GM12872 (cell line): ENCODE data around the gene MYO18A.

Experiments used
- TF ChIP-seq, protein P1 (sequence below): IDR thresholded peaks from 3 replicates; pipeline ENCODE4 v1.5.1; 2011; ENCODE audit warnings: low read depth, mild to moderate bottlenecking, low read length, moderate library complexity; ENCODE audit not compliant: insufficient read depth

The MYO18A gene

GRCh38 chr17:29107933-29108822 lies 72.0 kb downstream of the MYO18A start:
- TF ChIP-seq, protein P1, sequence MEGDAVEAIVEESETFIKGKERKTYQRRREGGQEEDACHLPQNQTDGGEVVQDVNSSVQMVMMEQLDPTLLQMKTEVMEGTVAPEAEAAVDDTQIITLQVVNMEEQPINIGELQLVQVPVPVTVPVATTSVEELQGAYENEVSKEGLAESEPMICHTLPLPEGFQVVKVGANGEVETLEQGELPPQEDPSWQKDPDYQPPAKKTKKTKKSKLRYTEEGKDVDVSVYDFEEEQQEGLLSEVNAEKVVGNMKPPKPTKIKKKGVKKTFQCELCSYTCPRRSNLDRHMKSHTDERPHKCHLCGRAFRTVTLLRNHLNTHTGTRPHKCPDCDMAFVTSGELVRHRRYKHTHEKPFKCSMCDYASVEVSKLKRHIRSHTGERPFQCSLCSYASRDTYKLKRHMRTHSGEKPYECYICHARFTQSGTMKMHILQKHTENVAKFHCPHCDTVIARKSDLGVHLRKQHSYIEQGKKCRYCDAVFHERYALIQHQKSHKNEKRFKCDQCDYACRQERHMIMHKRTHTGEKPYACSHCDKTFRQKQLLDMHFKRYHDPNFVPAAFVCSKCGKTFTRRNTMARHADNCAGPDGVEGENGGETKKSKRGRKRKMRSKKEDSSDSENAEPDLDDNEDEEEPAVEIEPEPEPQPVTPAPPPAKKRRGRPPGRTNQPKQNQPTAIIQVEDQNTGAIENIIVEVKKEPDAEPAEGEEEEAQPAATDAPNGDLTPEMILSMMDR, result no peak

- TF ChIP-seq, protein P1, result no peak
Measured at GRCh38 chr17:29107084-29107483, 73.1 kb downstream of the MYO18A start.

DNA sequence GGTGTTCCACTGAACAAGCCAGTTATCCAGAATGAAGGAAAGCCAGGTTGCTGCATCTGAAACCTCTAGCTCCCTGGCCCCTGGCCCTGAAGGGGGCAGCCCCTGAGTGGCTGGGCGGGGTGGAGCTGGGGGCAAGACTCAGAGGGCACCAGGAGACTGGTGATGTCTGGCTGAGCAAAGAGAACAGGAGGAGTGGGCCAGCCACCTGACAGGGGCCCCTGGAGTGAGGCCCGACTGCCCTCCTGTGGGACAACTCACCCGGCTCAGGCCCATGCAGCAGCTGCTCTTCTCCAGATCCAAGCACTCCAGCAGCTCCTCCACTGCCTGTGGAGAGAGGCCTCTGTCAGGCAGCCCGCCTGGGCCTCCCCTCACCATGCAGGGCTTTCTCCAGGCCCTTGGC lies 76.9 kb downstream of the MYO18A start:
- TF ChIP-seq, protein P1, result no peak

DNA sequence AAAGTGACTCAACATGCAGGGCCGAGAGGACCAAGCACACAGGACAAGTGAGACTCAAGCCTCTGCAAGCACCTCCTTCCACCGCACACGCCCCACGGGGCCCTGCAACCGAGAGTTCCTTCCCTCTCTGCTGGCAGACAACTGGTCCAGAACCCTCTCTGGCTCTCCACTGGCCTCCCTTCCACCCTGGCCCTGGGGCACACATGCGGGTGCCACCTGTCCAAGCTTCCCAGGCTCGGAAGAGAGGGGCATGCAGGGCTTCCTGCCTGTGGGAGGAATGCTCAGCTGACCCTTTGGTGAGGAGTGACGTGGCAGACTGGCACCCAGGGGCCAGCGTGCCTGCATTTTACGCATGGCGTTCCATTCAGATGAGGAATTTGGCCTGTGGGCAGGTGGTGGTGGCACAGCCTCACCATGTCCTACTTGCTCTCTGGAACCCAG lies 77.4 kb downstream of the MYO18A start:
- TF ChIP-seq, protein P1, result no peak

DNA sequence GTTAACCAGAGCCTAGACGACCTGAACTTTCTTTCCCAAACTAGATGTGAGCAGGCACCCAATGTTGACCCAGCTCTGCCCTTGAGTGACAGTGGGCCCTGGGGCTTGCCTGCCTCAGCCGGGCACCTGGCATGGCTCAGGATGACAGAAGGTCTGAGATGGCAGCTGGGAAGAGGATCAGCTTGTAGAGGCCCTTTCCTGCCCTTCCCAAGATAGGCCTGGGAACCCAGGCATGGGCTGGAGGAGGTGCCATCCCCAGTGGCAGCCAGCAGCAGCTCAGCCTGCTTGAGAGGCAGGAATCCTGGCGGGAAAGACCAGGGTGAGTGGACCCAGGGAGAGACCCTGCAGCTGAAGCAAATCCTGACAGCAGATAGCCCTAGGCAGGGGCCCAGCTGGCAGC lies 78.2 kb downstream of the MYO18A start:
- TF ChIP-seq, protein P1, result no peak

GRCh38 chr17:29100296-29100695 lies 79.9 kb downstream of the MYO18A start:
- TF ChIP-seq, protein P1, result no peak

DNA sequence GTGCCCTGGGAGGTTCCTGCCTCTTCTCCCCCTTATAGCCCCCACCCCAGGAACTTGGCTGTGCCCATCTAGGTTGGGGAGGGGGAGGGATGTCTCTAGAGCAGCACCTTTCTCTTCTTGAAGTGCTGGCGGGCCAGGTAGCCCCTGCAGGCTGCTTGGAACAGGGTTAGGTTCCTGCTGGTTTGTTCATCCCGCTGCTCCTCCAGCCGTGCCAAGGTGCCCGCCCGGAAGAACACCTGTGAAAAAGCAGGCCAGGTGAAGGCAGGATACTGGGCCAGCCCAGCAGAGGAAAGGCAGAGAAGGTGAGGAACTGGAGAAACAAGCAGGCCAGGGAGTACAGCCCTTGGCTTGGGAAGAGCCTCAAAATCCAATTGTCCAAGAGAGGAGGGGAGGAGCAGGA lies 80.7 kb downstream of the MYO18A start:
- TF ChIP-seq, protein P1, result no peak
